IMR-90 (cell line): ENCODE data around the gene PGD. TPM values are rescaled to one million over a fixed set of nuclear protein-coding genes. Genes with fewer than 3 reads are reported as not detected.

Experiments
- ATAC-seq: fragments of 200-7000 bp; cut with Tn5 transposase; 2 replicates; pipeline ENCODE4 v1.9.1; 2020; ENCODE audit warnings: low read depth, mild to moderate bottlenecking, moderate library complexity
- BruUV-seq: library from RNA; stranded (reverse); fragments of 400-500 nt; replicated peaks from 2 replicates; lab custom pipeline; 2021; lab: Mats Ljungman, UMichigan
- CTCF ChIA-PET: fragments of 300-600 bp; formaldehyde crosslinking; extraction: SDS; loops from one replicate; lab custom pipeline; 2021; ENCODE audit warnings: antibody characterized with exemption; lab: Yijun Ruan, JAX
- POLR2A ChIA-PET: fragments of 300-600 bp; sonication (Branson Sonifier 250); formaldehyde crosslinking; loops from one replicate; lab custom pipeline; 2022; ENCODE audit warnings: antibody characterized with exemption; ENCODE audit not compliant: unreplicated experiment; lab: Charles Lee
- DNase-seq: peaks from one replicate; pipeline ENCODE4 v3.0.0; 2013
- H2AFZ ChIP-seq: replicated peaks from 2 replicates; pipeline ENCODE3; 2013; ENCODE audit warnings: low read length, mild to moderate bottlenecking; ENCODE audit not compliant: poor library complexity
- H2AK5ac ChIP-seq: 2 replicates; pipeline ENCODE4 v1.6.1; 2013; ENCODE audit warnings: low read depth, low read length, inconsistent platforms
- H2AK9ac ChIP-seq: replicated peaks from 2 replicates; pipeline ENCODE3; 2013; ENCODE audit warnings: mild to moderate bottlenecking, low read depth, low read length, moderate library complexity; ENCODE audit not compliant: poor library complexity
- H2BK120ac ChIP-seq: 2 replicates; pipeline ENCODE4 v1.6.1; 2013; ENCODE audit warnings: low read depth, low read length, inconsistent platforms
- H2BK15ac ChIP-seq: 3 replicates; pipeline ENCODE4 v1.6.1; 2013; ENCODE audit warnings: low read depth, low read length, inconsistent platforms
- H2BK20ac ChIP-seq: 2 replicates; pipeline ENCODE4 v1.6.1; 2013; ENCODE audit warnings: low read depth, mild to moderate bottlenecking, inconsistent platforms, low read length, moderate library complexity
- H2BK5ac ChIP-seq: 2 replicates; pipeline ENCODE4 v1.6.1; 2013; ENCODE audit warnings: mild to moderate bottlenecking, low read depth, low read length, inconsistent platforms; ENCODE audit not compliant: poor library complexity, severe bottlenecking
- H3K14ac ChIP-seq: replicated peaks from 2 replicates; pipeline ENCODE4 v1.6.1; 2013; ENCODE audit warnings: low read depth, low read length, inconsistent platforms
- H3K18ac ChIP-seq: 2 replicates; pipeline ENCODE4 v1.6.1; 2013; ENCODE audit warnings: low read depth, low read length, control low read depth
- H3K23ac ChIP-seq: 2 replicates; pipeline ENCODE4 v1.6.1; 2013; ENCODE audit warnings: low read depth, low read length, inconsistent platforms
- H3K27ac ChIP-seq: 2 replicates; pipeline ENCODE4 v1.5.1; 2013; ENCODE audit warnings: mild to moderate bottlenecking, control low read depth, low read length; ENCODE audit not compliant: insufficient read depth
- H3K27me3 ChIP-seq: 2 replicates; pipeline ENCODE4 v1.6.1; 2013; ENCODE audit warnings: low read length; ENCODE audit not compliant: control insufficient read depth, insufficient read depth
- H3K36me3 ChIP-seq: 2 replicates; pipeline ENCODE4 v1.6.1; 2013; ENCODE audit warnings: low read length, mixed read lengths; ENCODE audit not compliant: control insufficient read depth, insufficient read depth
- H3K4ac ChIP-seq: 2 replicates; pipeline ENCODE4 v1.6.1; 2013; ENCODE audit warnings: low read depth, low read length, inconsistent platforms
- H3K4me1 ChIP-seq: 2 replicates; pipeline ENCODE4 v1.6.1; 2013; ENCODE audit warnings: low read length, mixed read lengths; ENCODE audit not compliant: control insufficient read depth, insufficient read depth
- H3K4me2 ChIP-seq: 2 replicates; pipeline ENCODE4 v1.6.1; 2013; ENCODE audit warnings: low read depth, mild to moderate bottlenecking, control low read depth, low read length, moderate library complexity
- H3K4me3 ChIP-seq: 2 replicates; pipeline ENCODE4 v1.5.1; 2013; ENCODE audit warnings: low read depth, mild to moderate bottlenecking, control low read depth, low read length, moderate library complexity; ENCODE audit not compliant: insufficient read depth
- H3K56ac ChIP-seq: 2 replicates; pipeline ENCODE4 v1.6.1; 2013; ENCODE audit warnings: low read length, inconsistent platforms; ENCODE audit not compliant: insufficient read depth; ENCODE audit errors: extremely low read depth
- H3K79me1 ChIP-seq, 2 experiments: 2 replicates each; pipeline ENCODE4 v1.6.1; 2013; ENCODE audit warnings: low read length in 2 of 2, inconsistent platforms in 1 of 2, low read depth in 1 of 2
- H3K9ac ChIP-seq: 2 replicates; pipeline ENCODE4 v1.6.1; 2013; ENCODE audit warnings: low read depth, low read length, control low read depth
- H3K9me1 ChIP-seq: 2 replicates; pipeline ENCODE4 v1.6.1; 2013; ENCODE audit warnings: low read length, inconsistent platforms; ENCODE audit not compliant: insufficient read depth
- H3K9me3 ChIP-seq: 2 replicates; pipeline ENCODE4 v1.6.1; 2013; ENCODE audit warnings: low read length; ENCODE audit not compliant: control insufficient read depth, insufficient read depth
- H4K20me1 ChIP-seq: 2 replicates; pipeline ENCODE4 v1.6.1; 2013; ENCODE audit warnings: low read length, inconsistent platforms; ENCODE audit not compliant: insufficient read depth
- H4K5ac ChIP-seq: 2 replicates; pipeline ENCODE4 v1.6.1; 2013; ENCODE audit warnings: mild to moderate bottlenecking, low read depth, low read length, control low read depth
- H4K8ac ChIP-seq, 2 experiments: 2 replicates each; pipeline ENCODE4 v1.6.1; 2013; ENCODE audit warnings: low read depth in 2 of 2, low read length in 2 of 2, control low read depth in 1 of 2, inconsistent platforms in 1 of 2
- H4K91ac ChIP-seq: 2 replicates; pipeline ENCODE4 v1.6.1; 2013; ENCODE audit warnings: low read depth, low read length, inconsistent platforms; ENCODE audit not compliant: insufficient read depth
- BHLHE40 ChIP-seq: fragments of 150-350 bp; IDR thresholded peaks from 2 replicates; pipeline ENCODE4 v1.6.1; 2016; ENCODE audit warnings: mild to moderate bottlenecking, low read depth, low read length
- CEBPB ChIP-seq: IDR thresholded peaks from 2 replicates; pipeline ENCODE4 v1.6.1; 2012; ENCODE audit warnings: low read depth, low read length, improper control_type of control experiment
- CHD1 ChIP-seq: IDR thresholded peaks from 2 replicates; pipeline ENCODE4 v1.6.1; 2012; ENCODE audit warnings: low read depth, low read length, improper control_type of control experiment
- CTCF ChIP-seq: conservative IDR thresholded peaks from 2 replicates; pipeline ENCODE4 v1.5.1; 2012; ENCODE audit warnings: mild to moderate bottlenecking, low read depth, low read length, improper control_type of control experiment
- FOS ChIP-seq: fragments of 150-350 bp; IDR thresholded peaks from 2 replicates; pipeline ENCODE4 v1.6.1; 2016; ENCODE audit warnings: low read depth, low read length
- MAFK ChIP-seq: IDR thresholded peaks from 2 replicates; pipeline ENCODE4 v1.6.1; 2012; ENCODE audit warnings: low read depth, low read length, improper control_type of control experiment
- MXI1 ChIP-seq: IDR thresholded peaks from 2 replicates; pipeline ENCODE4 v1.6.1; 2012; ENCODE audit warnings: low read depth, mild to moderate bottlenecking, low read length, moderate library complexity, borderline replicate concordance
- NFE2L2 ChIP-seq: fragments of 150-350 bp; IDR thresholded peaks from 2 replicates; pipeline ENCODE4 v1.6.1; 2016; ENCODE audit warnings: low read depth, mild to moderate bottlenecking, low read length
- POLR2A ChIP-seq: IDR thresholded peaks from 2 replicates; pipeline ENCODE4 v1.6.1; 2012; ENCODE audit warnings: mild to moderate bottlenecking, low read depth, low read length
- RAD21 ChIP-seq: IDR thresholded peaks from 2 replicates; pipeline ENCODE4 v1.6.1; 2012; ENCODE audit warnings: low read length, improper control_type of control experiment
- RCOR1 ChIP-seq: IDR thresholded peaks from 2 replicates; pipeline ENCODE4 v1.6.1; 2012; ENCODE audit warnings: mild to moderate bottlenecking, low read length, improper control_type of control experiment; ENCODE audit not compliant: insufficient replicate concordance
- RFX5 ChIP-seq: IDR thresholded peaks from 2 replicates; pipeline ENCODE4 v1.8.0; 2012; ENCODE audit warnings: low read depth, mild to moderate bottlenecking, low read length, moderate library complexity
- SMC3 ChIP-seq: fragments of 150-350 bp; IDR thresholded peaks from 2 replicates; pipeline ENCODE4 v1.6.1; 2016; ENCODE audit warnings: low read depth, mild to moderate bottlenecking, antibody characterized with exemption, low read length, moderate library complexity
- USF2 ChIP-seq: fragments of 150-350 bp; IDR thresholded peaks from 2 replicates; pipeline ENCODE4 v1.6.1; 2017; ENCODE audit warnings: mild to moderate bottlenecking, antibody characterized with exemption, low read length, low read depth
- WGBS, 2 experiments: methylation state at CpG; one replicate each; pipeline versions ENCODE4 v1.1.5 to v1.1.7; 2013; ENCODE audit warnings: missing lambda C conversion rate in 2 of 2; ENCODE audit not compliant: insufficient read length in 1 of 2; ENCODE audit errors: extremely low coverage in 2 of 2; 5-methylcytosine and 5-hydroxymethylcytosine counted together
- dilution Hi-C: fragments of 300-500 bp; cut with HindIII; formaldehyde crosslinking; loops from one replicate; pipeline ENCODE4 v1.14.3; 2018; ENCODE audit warnings: low sequenced_read_pairs; ENCODE audit not compliant: unreplicated experiment
- in situ Hi-C: fragments of 300-500 bp; cut with MboI; formaldehyde crosslinking; loops from 3 replicates; pipeline ENCODE4 v1.14.3; 2019; ENCODE audit warnings: low sequenced_read_pairs, inconsistent platforms, mixed read lengths
- intact Hi-C: fragments of 100-400 bp; cut with micrococcal nuclease; formaldehyde crosslinking; loops from 2 replicates; pipeline ENCODE4 v1.10.0; 2022
- polyA plus RNA-seq, 3 experiments: library from polyadenylated mRNA; depleted of rRNA; stranded (reverse); fragments of >200 nt; gene quantifications; 2 replicates each; pipeline ENCODE4 v1.2.3, GENCODE V29; 2012; ENCODE audit warnings: low replicate concordance in 1 of 3
- total RNA-seq: library from RNA; depleted of rRNA; stranded (reverse); fragments of >200 nt; gene quantifications from 2 replicates; pipeline ENCODE4 v1.2.3, GENCODE V29; 2012
- TF ChIP-seq, protein P1 (sequence below): fragments of 150-350 bp; IDR thresholded peaks from 2 replicates; pipeline ENCODE4 v1.6.1; 2016; ENCODE audit warnings: low read depth, mild to moderate bottlenecking, low read length, moderate library complexity, borderline replicate concordance

PGD gene
- total and polyA plus RNA-seq, 2 of the 4 experiments (the other 2 are of a cell fraction): 118 to 216 TPM

DNA sequence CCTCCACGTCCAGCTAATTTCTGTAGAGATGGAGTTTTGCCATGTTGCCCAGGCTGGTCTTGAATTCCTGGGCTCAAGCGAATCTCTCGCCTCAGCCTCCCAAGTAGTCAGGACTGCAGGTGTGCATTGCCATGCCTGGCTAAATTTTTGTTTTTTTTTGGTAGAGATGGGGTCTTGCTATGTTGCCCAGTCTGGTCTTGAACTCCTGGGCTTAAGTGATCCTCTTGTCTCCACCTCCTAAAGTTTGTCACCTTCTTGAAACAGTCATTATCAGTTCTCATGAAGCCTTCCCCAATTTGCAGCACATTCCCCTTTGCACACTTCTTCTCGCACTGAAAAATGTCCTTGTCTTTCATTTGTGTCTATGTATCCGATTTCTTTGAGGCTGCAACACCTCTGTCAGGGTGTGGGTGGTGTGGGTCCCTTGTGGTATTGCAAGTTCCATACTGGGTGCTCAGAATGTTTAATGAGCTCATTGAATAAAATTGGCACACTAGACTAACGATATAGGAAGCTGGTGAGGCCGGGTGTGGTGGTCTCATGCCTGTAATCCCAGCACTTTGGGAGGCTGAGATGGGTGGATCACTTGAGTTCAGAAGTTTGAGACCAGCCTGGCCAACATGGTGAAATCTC is 48.0 kb downstream of the PGD start:
- BruUV-seq: no TSS peak
- Histone ChIP-seq H4K20me1 (no peaks in the 10 kb centered on the region), H3K9ac (no peak overlapping the region), H2AK9ac (no peak overlapping the region), H3K4me1 (peaks cover 2% of the 10 kb centered on the region; the same call in 1 of the 2 replicates), H3K79me1 (no peaks in the 10 kb centered on the region), H2BK15ac (no peak overlapping the region), H4K5ac (no peak overlapping the region), H3K36me3 (peaks cover 7% of the 10 kb centered on the region; the same call in 1 of the 2 replicates), H3K4me2 (no peak overlapping the region), H4K91ac (no peak overlapping the region), H2BK5ac (no peak overlapping the region), H2BK120ac (no peak overlapping the region), H3K27me3 (no peaks in the 10 kb centered on the region), H2BK20ac (no peak overlapping the region), H4K8ac (no peak overlapping the region), H3K23ac (no peak overlapping the region), H3K27ac (no peak overlapping the region), H3K56ac (no peak overlapping the region), H3K4me3 (no peak overlapping the region), H2AK5ac (no peak overlapping the region), H3K9me3 (no peaks in the 10 kb centered on the region), H3K18ac (no peak overlapping the region), H2AFZ (no peak overlapping the region), H3K4ac (no peak overlapping the region), H3K14ac (no peak overlapping the region), H3K9me1 (0 out of 2 replicates have a peak, but pooled peaks cover 3% of the 10 kb centered on the region)
- no peak for DNase-seq
- in situ Hi-C loops: no loop called here
- whole genome bisulfite sequencing, 2 experiments: no CpG with 5 or more reads among the region's 7 CpGs
- POLR2A ChIA-PET: no interaction called here
- intact Hi-C loops: no loop called here
- CTCF ChIA-PET: interaction anchor here (0.5 to 0.7 kb wide), 2 partner anchors 478 to 621 kb away, joined by 3 read pairs; no protein-coding TSS in a partner anchor
- dilution Hi-C loops: no loop called here
- no peak for ATAC-seq
- no peak for TF ChIP-seq POLR2A
- TF ChIP-seq RAD21: no peak
- no peak for TF ChIP-seq USF2
- no peak for TF ChIP-seq MXI1
- no peak for TF ChIP-seq SMC3
- TF ChIP-seq MAFK: no peak
- TF ChIP-seq FOS: no peak
- no peak for TF ChIP-seq CTCF
- TF ChIP-seq NFE2L2: no peak
- no peak for TF ChIP-seq CHD1
- no peak for TF ChIP-seq RFX5
- no peak for TF ChIP-seq CEBPB
- no peak for TF ChIP-seq BHLHE40
- TF ChIP-seq, protein P1, sequence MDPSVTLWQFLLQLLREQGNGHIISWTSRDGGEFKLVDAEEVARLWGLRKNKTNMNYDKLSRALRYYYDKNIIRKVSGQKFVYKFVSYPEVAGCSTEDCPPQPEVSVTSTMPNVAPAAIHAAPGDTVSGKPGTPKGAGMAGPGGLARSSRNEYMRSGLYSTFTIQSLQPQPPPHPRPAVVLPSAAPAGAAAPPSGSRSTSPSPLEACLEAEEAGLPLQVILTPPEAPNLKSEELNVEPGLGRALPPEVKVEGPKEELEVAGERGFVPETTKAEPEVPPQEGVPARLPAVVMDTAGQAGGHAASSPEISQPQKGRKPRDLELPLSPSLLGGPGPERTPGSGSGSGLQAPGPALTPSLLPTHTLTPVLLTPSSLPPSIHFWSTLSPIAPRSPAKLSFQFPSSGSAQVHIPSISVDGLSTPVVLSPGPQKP: no peak
- TF ChIP-seq RCOR1: no peak
